HEK293 (cell line): Measurements from ENCODE around the gene STAMBPL1.

Source experiments
- TCF7L2 ChIP-seq: IDR thresholded peaks from 2 replicates; pipeline ENCODE4 v1.6.1; 2011; ENCODE audit warnings: low read depth, mild to moderate bottlenecking, inconsistent platforms, low read length, moderate library complexity, borderline replicate concordance
- ZNF211 ChIP-seq: fragments of 450-650 bp; formaldehyde crosslinking; IDR thresholded peaks from 2 replicates; pipeline ENCODE4 v1.5.1; 2016; ENCODE audit warnings: low read depth, missing biosample characterization, missing genetic modification characterization
- ZNF596 ChIP-seq: fragments of 450-650 bp; IDR thresholded peaks from 2 replicates; pipeline ENCODE4 v1.5.0; 2018; ENCODE audit warnings: missing biosample characterization, mild to moderate bottlenecking, missing genetic modification characterization, moderate library complexity
- ZNF654 ChIP-seq: fragments of 450-650 bp; formaldehyde crosslinking; IDR thresholded peaks from 2 replicates; pipeline ENCODE4 v1.5.1; 2016; ENCODE audit warnings: low read depth, missing biosample characterization, missing genetic modification characterization
- TF ChIP-seq, protein P1 (sequence below): fragments of 450-650 bp; formaldehyde crosslinking; IDR thresholded peaks from 2 replicates; pipeline ENCODE4 v1.5.1; 2016; ENCODE audit warnings: missing biosample characterization, missing genetic modification characterization
- TF ChIP-seq, protein P2 (sequence below): fragments of 450-650 bp; formaldehyde crosslinking; IDR thresholded peaks from 2 replicates; pipeline ENCODE4 v1.5.1; 2016; ENCODE audit warnings: missing biosample characterization, missing genetic modification characterization

DNA sequence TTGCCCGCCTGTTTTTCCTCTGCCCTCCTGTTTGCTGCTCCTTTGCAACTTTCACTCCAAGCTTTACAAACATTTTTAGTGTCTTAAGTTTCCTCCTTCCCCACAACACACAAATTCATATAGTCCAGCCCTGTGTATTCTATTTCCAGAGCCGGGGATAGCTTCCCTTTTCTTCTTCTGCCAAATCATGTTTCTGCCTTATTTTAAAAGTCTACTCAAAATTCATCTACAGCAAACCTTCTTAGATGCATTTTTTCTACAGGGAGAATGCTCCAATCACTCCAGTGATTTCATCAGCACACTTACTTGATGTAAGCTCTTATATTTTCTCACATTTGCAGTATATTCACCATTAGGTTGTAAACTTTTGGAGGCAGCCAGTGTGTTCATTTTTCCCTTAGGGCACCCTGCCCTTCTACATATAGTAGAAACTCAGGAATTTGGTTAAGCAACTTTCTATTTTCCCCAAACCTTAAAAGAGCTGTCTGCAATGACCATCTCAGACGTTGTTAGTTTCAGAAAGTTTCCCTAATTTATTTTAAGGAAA, 84.9 kb downstream of the STAMBPL1 start:
- TF ChIP-seq TCF7L2 (no peak), ZNF654 (tag by site-specific recombination) (no peak), ZNF596 (tag by site-specific recombination) (no peak), ZNF211 (tag by site-specific recombination) (no peak)
- TF ChIP-seq, protein P1, sequence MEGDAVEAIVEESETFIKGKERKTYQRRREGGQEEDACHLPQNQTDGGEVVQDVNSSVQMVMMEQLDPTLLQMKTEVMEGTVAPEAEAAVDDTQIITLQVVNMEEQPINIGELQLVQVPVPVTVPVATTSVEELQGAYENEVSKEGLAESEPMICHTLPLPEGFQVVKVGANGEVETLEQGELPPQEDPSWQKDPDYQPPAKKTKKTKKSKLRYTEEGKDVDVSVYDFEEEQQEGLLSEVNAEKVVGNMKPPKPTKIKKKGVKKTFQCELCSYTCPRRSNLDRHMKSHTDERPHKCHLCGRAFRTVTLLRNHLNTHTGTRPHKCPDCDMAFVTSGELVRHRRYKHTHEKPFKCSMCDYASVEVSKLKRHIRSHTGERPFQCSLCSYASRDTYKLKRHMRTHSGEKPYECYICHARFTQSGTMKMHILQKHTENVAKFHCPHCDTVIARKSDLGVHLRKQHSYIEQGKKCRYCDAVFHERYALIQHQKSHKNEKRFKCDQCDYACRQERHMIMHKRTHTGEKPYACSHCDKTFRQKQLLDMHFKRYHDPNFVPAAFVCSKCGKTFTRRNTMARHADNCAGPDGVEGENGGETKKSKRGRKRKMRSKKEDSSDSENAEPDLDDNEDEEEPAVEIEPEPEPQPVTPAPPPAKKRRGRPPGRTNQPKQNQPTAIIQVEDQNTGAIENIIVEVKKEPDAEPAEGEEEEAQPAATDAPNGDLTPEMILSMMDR = no peak
- TF ChIP-seq, protein P2, sequence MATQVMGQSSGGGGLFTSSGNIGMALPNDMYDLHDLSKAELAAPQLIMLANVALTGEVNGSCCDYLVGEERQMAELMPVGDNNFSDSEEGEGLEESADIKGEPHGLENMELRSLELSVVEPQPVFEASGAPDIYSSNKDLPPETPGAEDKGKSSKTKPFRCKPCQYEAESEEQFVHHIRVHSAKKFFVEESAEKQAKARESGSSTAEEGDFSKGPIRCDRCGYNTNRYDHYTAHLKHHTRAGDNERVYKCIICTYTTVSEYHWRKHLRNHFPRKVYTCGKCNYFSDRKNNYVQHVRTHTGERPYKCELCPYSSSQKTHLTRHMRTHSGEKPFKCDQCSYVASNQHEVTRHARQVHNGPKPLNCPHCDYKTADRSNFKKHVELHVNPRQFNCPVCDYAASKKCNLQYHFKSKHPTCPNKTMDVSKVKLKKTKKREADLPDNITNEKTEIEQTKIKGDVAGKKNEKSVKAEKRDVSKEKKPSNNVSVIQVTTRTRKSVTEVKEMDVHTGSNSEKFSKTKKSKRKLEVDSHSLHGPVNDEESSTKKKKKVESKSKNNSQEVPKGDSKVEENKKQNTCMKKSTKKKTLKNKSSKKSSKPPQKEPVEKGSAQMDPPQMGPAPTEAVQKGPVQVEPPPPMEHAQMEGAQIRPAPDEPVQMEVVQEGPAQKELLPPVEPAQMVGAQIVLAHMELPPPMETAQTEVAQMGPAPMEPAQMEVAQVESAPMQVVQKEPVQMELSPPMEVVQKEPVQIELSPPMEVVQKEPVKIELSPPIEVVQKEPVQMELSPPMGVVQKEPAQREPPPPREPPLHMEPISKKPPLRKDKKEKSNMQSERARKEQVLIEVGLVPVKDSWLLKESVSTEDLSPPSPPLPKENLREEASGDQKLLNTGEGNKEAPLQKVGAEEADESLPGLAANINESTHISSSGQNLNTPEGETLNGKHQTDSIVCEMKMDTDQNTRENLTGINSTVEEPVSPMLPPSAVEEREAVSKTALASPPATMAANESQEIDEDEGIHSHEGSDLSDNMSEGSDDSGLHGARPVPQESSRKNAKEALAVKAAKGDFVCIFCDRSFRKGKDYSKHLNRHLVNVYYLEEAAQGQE (tag by site-specific recombination) = no peak
